GM23338 (cell line): ENCODE results near the gene SLBP. TPM values are rescaled to one million over a fixed set of nuclear protein-coding genes. Genes with fewer than 3 reads are reported as not detected.

Source experiments
- ATAC-seq: fragments of 200-7000 bp; cut with Tn5 transposase; 3 replicates; pipeline ENCODE4 v1.9.1; 2020
- DNase-seq: peaks from one replicate; pipeline ENCODE4 v3.0.0-alpha.2; 2015; ENCODE audit warnings: low spot score
- H2AFZ ChIP-seq: fragments of 200-600 bp; sonication (generic); 2 replicates; pipeline ENCODE4 v1.8.0; 2016; ENCODE audit warnings: antibody characterized with exemption, mild to moderate bottlenecking, moderate library complexity
- H3F3A ChIP-seq: fragments of 200-600 bp; sonication (generic); replicated peaks from 2 replicates; pipeline ENCODE4 v1.8.0; 2017; ENCODE audit warnings: antibody characterized with exemption, mixed run types, low read depth
- H3K27ac ChIP-seq: fragments of 200-600 bp; sonication (generic); 2 replicates; pipeline ENCODE4 v1.6.1; 2016; ENCODE audit warnings: low read depth
- H3K27me3 ChIP-seq: fragments of 200-600 bp; sonication (generic); 2 replicates; pipeline ENCODE4 v1.8.0; 2016; ENCODE audit warnings: mild to moderate bottlenecking, mixed run types, moderate library complexity; ENCODE audit not compliant: insufficient read depth
- H3K36me3 ChIP-seq: fragments of 200-600 bp; sonication (generic); 2 replicates; pipeline ENCODE4 v1.8.0; 2016; ENCODE audit warnings: mild to moderate bottlenecking; ENCODE audit not compliant: insufficient read depth
- H3K4me1 ChIP-seq: fragments of 200-600 bp; sonication (generic); 2 replicates; pipeline ENCODE4 v1.8.0; 2016; ENCODE audit warnings: mild to moderate bottlenecking, moderate library complexity; ENCODE audit not compliant: insufficient read depth
- H3K4me2 ChIP-seq: fragments of 200-600 bp; sonication (generic); 2 replicates; pipeline ENCODE4 v1.7.1; 2017; ENCODE audit warnings: mixed run types
- H3K4me3 ChIP-seq: fragments of 200-600 bp; sonication (generic); 2 replicates; pipeline ENCODE4 v1.6.1; 2016; ENCODE audit warnings: mixed run types
- H3K79me2 ChIP-seq: fragments of 200-600 bp; sonication (generic); replicated peaks from 2 replicates; pipeline ENCODE4 v1.8.0; 2017; ENCODE audit warnings: mild to moderate bottlenecking; ENCODE audit not compliant: insufficient read depth
- H3K9me2 ChIP-seq: fragments of 200-600 bp; sonication (generic); 2 replicates; pipeline ENCODE4 v1.8.0; 2017; ENCODE audit not compliant: insufficient read depth
- H4K20me1 ChIP-seq: fragments of 200-600 bp; sonication (generic); replicated peaks from 2 replicates; pipeline ENCODE4 v1.8.0; 2017; ENCODE audit warnings: mild to moderate bottlenecking; ENCODE audit not compliant: insufficient read depth
- H3K27ac Mint-ChIP-seq: 2 replicates; pipeline ENCODE4 v1.8.0; 2020; ENCODE audit warnings: inconsistent platforms, mild to moderate bottlenecking, moderate library complexity, mixed read lengths
- H3K27me3 Mint-ChIP-seq: 3 replicates; pipeline ENCODE4 v1.8.0; 2022; ENCODE audit warnings: low read depth, mild to moderate bottlenecking, moderate library complexity, mixed read lengths, inconsistent platforms; ENCODE audit not compliant: insufficient read depth, poor library complexity
- H3K36me3 Mint-ChIP-seq: 3 replicates; pipeline ENCODE4 v1.8.0; 2021; ENCODE audit warnings: low read depth, mild to moderate bottlenecking, inconsistent platforms, moderate library complexity, mixed read lengths
- H3K4me1 Mint-ChIP-seq: 3 replicates; pipeline ENCODE4 v1.8.0; 2020; ENCODE audit warnings: mild to moderate bottlenecking, inconsistent platforms, mixed read lengths
- H3K4me3 Mint-ChIP-seq: 3 replicates; pipeline ENCODE4 v1.8.0; 2021; ENCODE audit warnings: moderate library complexity, mild to moderate bottlenecking, inconsistent platforms, mixed read lengths
- H3K9me3 Mint-ChIP-seq: 3 replicates; pipeline ENCODE4 v1.8.0; 2020; ENCODE audit warnings: moderate library complexity, mild to moderate bottlenecking, inconsistent platforms, mixed read lengths
- CREB1 ChIP-seq: fragments of 250-450 bp; sonication (Bioruptor Pico); IDR thresholded peaks from 2 replicates; pipeline ENCODE4 v1.5.0; 2020; ENCODE audit warnings: low read depth, mild to moderate bottlenecking, moderate library complexity
- CTCF ChIP-seq, 2 experiments: fragments of 200-600 bp in 1 of 2; sonication (generic) in 1 of 2; conservative IDR thresholded peaks; 2 replicates each; pipeline versions ENCODE4 v1.5.1 to v1.6.1; 2016 to 2017; ENCODE audit warnings: antibody characterized with exemption in 2 of 2, low read depth in 2 of 2, mild to moderate bottlenecking in 2 of 2, moderate library complexity in 1 of 2
- ZNF462 ChIP-seq: fragments of 250-450 bp; sonication (Bioruptor Pico); IDR thresholded peaks from 2 replicates; pipeline ENCODE4 v1.5.0; 2020; ENCODE audit warnings: mild to moderate bottlenecking, moderate library complexity
- polyA plus RNA-seq: library from polyadenylated mRNA; unstranded; fragments of >200 nt; fragmentation: Nextera tagmentation; extraction: Ambion mirVana; gene quantifications from 2 replicates; pipeline ENCODE4 v1.2.1, GENCODE V29; 2016
- total RNA-seq: library from RNA; depleted of rRNA; stranded (reverse); fragments of >200 nt; shearing (Covaris generic); gene quantifications from 2 replicates; pipeline ENCODE4 v1.2.3, GENCODE V29; 2014

SLBP gene
- total and polyA plus RNA-seq, 2 experiments from 2014 or later = 54.4 to 58.6 TPM

- H3K9me3 Mint-ChIP-seq = no peaks in the 10 kb centered on the region; the same call in 2 of the 3 replicates
- peaks cover 14% of the 10 kb centered on the region for H3K4me1 Mint-ChIP-seq
- ATAC-seq (peak; percentile 53), DNase-seq (peak; percentile 94)
- Histone ChIP-seq H3K27ac (0 out of 2 replicates have a peak overlapping the region, but pooled peaks have one; percentile 10), H3K4me2 (no peak overlapping the region), H2AFZ (no peak overlapping the region), H3K36me3 (peaks cover 61% of the 10 kb centered on the region), H3K9me2 (no peaks in the 10 kb centered on the region), H3K4me1 (peaks cover 4% of the 10 kb centered on the region; the same call in 1 of the 2 replicates), H4K20me1 (peaks cover 48% of the 10 kb centered on the region), H3K4me3 (no peak overlapping the region), H3F3A (peaks cover 33% of the 10 kb centered on the region), H3K27me3 (no peaks in the 10 kb centered on the region), H3K79me2 (peaks cover 60% of the 10 kb centered on the region)
- no peak for TF ChIP-seq ZNF462
- TF ChIP-seq CTCF (conservative IDR thresholded peaks at IDR 0.05; ENCODE audit: low read depth in 2 of 2) = peak; percentile 89 to 98
- TF ChIP-seq CREB1 (CRISPR knock-in tag) = no peak
- no peak overlapping the region for H3K4me3 Mint-ChIP-seq
- H3K27me3 Mint-ChIP-seq = peaks cover 14% of the 10 kb centered on the region
- peak overlapping the region; percentile 92 for H3K27ac Mint-ChIP-seq
- peaks cover 90% of the 10 kb centered on the region for H3K36me3 Mint-ChIP-seq
Observed at GRCh38 chr4:1726146-1726934, 14.2 kb upstream of the SLBP start.
